SKM-1 (cell line): ENCODE measurements around the gene ATXN7L1.

Experiments
- DNase-seq: peaks from one replicate; lab custom pipeline; 2025; ENCODE audit not compliant: unreplicated experiment; lab: John Stamatoyannopoulos, UW

Gene ATXN7L1

GRCh38 chr7:105876091-105876963, at the start of gene ATXN7L1:
ATXN7L1 (minus strand) TSS chr7:105876599; CDS start chr7:105876558, 41 bp downstream.
- peak; percentile 75 for DNase-seq

DNA sequence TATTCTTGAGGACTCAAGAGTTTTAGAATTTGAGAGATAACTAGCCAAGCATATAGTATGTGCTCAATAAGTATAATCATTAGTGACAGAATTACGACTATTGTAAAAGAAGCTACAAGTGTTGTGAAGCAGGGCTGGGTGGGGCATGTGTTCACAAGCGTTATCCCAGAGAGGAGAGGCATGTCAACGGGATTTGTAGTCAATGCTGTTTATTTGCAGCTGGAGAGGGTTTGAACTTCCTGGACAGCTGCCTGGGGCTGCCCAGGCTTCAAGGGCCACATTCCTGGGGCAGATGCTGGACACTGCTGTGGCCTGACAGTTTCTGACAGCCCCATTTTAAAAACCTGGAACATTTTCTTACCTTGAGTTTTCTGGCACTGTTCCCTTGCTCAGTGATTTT, 49.7 kb upstream of the ATXN7L1 start:
- no peak for DNase-seq

GRCh38 chr7:105924945-105925344, 48.5 kb upstream of the ATXN7L1 start:
- DNase-seq: no peak

DNA sequence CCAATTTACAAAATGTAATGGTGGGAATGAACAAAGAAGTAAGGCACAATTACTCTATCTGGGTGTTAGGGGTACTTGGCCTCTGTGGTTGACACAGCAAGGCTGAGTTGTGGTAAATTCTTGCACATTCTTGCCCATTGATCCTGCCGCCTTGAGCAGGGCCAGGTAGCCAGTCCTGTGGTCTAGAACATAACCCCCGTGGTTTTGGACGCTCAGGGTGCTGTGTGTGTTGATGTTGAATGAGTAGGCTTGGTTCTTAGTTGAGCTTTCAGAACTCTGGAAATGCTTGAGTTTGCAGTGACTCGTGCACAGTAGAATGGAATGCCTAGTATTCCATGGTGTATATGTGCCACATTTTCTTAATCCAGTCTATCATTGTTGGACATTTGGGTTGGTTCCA, 44.4 kb upstream of the ATXN7L1 start:
- no peak for DNase-seq

- no peak for DNase-seq
Measured at GRCh38 chr7:105917659-105918058, 41.3 kb upstream of the ATXN7L1 start.

DNA sequence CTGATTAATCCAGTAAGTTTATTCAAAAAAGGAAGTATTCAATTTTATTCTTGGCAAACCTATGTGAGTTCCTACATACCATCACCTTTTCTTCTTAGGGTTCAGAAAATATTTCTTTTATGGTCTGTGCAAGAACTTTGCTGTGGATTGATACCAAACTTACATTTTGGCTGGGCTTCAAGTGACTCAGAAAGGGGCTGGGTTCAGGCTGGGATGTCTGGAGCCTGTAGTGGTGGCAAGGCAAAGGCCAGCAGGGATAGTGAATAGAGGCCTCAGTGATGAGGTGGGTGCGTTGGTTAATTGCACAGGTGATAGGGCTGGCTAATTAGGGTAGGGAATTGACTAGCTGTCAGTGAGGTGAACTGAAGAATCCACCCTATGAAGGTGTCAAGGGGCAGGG, 40.2 kb upstream of the ATXN7L1 start:
- DNase-seq: no peak

- DNase-seq: no peak
Measured at GRCh38 chr7:105913947-105914346, 37.5 kb upstream of the ATXN7L1 start.

GRCh38 chr7:105911961-105912575, 35.7 kb upstream of the ATXN7L1 start:
- DNase-seq: no peak

DNA sequence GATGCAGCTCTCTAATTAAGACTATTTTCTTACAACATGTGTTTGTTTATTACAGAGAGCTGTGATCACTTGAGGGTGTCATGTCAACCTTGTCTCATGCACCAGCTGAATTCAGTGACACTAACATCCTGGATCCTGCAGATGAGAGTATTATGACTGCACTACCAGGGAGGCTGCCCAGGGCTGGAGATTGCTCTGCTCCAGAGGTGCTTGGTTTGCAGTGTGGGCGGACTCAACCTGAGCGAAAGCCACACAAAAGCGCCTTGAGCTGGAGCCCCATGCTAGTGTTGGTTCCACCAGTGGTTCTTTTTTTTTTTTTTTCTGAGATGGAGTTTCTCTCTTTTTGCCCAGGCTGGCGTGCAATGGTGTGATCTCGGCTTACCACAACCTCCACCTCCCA, 33.8 kb upstream of the ATXN7L1 start:
- no peak for DNase-seq

- DNase-seq: no peak
Measured at GRCh38 chr7:105909742-105910141, 33.3 kb upstream of the ATXN7L1 start.

DNA sequence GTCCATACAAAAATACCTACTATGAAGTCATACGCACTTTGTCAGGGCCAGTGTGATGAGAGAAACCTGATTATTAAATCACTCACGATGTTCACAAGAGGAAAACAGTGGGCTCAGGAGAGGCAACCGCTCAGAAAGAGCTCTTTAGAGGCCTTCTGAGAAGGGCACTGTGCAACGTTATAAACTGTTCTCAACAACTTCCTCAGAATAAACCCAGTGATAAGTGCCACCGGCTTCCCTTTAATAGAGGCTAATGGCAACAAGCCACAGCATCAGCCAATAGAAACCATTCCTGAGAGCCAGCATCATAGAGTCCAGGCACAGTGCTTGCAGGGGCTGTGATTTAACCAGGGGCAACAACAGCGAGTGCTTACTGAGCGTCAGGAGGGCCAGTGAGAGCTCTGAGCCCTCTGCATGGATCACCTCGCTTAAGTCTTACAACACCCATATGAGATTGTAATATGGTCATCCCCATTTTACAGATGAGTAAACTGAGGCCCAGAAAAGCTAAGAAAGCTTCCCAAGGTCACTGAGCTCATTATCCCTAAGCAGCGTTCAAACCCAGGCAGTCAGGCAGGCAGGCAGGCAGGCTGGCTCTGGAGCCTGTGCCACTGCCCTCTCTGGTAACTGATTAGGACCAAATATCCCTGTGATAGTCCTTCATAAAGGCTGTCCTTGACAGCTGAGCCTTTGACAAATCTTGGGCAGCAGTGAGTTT, 30.9 kb upstream of the ATXN7L1 start:
- no peak for DNase-seq

DNA sequence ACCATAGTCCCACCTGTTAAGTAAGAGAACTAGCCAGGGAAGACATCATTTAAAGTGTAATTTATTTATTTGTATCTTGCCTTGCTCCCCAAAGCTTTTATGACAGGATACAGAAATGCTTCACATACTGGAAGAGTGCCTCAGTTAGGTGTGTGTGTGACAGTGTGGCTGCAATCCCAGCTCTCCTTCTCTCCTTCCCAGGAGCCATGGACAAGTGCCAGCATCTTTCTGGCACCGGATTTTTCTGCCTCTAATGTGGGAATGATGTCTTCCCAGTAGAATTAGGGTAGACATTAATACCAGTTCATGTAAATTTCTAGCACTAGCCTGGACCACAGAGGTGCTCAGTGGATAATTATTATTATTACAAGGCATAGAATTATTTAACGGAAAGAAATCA, 30.3 kb upstream of the ATXN7L1 start:
- DNase-seq: no peak

GRCh38 chr7:105905910-105906568, 29.6 kb upstream of the ATXN7L1 start:
- DNase-seq: no peak

DNA sequence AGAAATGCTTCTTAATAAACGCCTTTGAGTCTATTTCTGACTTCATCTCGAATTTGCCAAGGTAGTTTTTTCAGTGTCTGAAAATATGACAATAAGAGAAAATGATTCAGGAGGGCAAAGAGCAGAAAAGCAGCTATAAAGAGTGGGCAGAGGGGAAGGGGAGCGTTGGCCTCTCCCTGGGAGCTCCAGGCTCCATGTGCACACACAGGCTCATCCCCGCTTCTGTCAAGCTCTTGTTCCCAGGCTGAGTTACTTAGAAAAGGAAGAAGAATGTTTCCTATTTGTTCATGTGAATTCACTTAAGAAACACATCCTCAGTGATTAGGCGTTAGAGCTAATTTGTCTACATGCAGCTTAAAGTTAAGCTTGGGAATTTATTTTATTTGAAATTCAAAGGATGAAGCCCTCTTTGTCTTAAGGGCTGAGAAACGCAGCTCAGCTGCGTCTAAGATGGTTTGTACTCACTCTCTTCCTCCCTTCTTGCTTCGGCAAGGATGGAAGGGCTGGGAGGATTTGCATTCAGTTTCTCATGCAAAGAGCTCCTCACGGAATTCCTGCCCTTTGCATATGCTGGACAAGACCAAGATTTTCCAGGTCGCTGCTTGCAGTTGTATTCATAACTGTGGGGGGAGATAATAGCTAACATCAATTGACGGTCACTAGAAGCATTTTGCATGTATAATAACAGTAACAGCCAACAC, 29.0 kb upstream of the ATXN7L1 start:
- DNase-seq: no peak

DNA sequence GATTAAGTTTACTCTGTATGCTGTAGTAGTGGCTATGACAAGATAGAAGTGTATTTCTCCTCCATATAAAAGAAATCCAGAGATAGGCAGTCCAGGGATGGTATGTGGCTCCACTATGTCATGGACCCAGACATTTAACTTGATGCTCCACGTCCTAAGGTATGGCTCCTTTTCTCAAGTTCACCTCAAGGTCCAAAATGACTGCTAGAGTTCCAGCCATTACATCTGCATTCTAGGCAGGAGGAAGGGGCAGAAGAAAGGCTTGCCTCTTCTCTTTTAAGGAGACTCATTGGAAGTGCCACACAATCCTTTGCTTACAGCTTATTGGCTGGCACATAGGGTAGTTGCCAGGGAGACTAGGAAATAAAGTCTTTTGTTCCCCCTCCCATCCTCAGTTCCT, 27.7 kb upstream of the ATXN7L1 start:
- no peak for DNase-seq

GRCh38 chr7:105902325-105902911, 26.0 kb upstream of the ATXN7L1 start:
- DNase-seq: no peak

- no peak for DNase-seq
Measured at GRCh38 chr7:105897999-105898398, 21.6 kb upstream of the ATXN7L1 start.

GRCh38 chr7:105896407-105896911, 20.1 kb upstream of the ATXN7L1 start:
- no peak for DNase-seq

DNA sequence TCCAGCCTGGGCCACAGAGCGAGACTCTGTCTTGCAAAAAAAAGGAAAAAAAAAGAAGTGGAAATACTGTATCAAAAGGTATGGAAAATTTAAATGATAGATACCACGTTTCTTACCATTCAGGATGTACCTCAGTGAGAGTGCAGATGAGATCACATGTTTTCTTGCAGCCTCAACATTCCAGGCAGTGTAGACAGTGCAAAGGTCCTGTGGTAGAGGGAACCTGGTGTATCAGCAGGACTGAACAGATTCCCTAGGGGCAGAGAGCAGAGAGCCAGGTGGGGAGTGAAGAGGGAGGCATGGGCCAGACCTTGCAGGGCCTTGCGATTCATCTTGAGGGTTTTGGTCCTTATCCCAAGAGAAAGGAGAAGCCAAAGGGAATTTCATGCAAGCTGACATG, 17.7 kb upstream of the ATXN7L1 start:
- DNase-seq: no peak

DNA sequence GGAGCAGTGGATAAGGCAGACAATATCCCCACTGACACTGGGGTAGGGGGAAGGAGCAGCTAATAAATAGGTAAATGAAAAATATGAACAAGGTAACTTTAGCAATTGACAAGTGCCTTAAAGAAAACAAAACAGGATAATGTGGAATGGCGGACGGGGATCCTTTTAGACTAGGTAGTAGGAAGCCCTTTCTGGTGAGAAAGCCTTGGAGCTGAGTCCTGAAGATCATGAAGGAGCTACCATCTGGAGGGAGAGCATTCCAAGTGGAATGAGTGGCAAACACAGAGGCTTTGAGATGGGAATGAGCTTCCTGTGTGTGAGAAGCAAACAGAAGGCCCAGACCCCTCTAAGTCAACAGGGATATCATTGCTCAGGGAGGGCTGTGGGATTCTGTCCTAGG, 16.0 kb upstream of the ATXN7L1 start:
- no peak for DNase-seq
